ENCODE results near the gene NR4A3. TPM values are rescaled to one million over a fixed set of nuclear protein-coding genes. Genes with fewer than 3 reads are reported as not detected.

The NR4A3 gene
- total RNA-seq, 4 donors from 2014 or later = 0.63 to 1.8 (median 1.3) TPM

DNA sequence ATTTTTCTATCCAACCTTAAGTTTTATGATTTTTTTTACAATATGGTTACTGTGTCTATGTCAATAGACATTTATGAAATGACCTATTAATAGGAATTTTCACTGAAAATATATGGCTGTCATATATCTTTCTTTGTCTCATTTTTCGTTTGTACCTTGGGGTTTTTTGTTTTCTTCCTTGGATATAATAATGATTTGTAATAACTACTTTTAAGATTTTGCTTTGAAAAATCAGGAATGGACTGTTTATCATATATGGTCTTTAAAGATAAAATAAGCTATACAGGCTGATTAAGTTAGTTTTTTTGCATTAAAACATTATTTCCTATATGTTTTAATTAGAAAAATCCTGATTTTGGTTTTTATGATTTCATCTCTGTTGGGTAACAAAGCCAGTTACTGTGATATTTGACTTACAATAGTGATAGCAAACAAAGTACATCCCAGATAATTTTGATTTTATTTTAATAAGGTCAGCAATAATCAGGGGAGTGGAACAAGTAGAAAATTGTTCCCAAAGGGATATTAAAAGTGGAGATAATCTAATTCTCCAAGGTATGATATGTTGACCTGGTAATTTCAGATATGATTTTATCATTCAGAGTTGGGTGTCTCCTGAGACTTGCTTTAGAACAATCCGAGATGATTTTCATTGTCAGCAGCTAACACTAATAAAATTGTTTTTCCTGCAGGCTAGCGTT is 10.3 kb downstream of the NR4A3 start:
- TF ChIP-seq, protein P1, sequence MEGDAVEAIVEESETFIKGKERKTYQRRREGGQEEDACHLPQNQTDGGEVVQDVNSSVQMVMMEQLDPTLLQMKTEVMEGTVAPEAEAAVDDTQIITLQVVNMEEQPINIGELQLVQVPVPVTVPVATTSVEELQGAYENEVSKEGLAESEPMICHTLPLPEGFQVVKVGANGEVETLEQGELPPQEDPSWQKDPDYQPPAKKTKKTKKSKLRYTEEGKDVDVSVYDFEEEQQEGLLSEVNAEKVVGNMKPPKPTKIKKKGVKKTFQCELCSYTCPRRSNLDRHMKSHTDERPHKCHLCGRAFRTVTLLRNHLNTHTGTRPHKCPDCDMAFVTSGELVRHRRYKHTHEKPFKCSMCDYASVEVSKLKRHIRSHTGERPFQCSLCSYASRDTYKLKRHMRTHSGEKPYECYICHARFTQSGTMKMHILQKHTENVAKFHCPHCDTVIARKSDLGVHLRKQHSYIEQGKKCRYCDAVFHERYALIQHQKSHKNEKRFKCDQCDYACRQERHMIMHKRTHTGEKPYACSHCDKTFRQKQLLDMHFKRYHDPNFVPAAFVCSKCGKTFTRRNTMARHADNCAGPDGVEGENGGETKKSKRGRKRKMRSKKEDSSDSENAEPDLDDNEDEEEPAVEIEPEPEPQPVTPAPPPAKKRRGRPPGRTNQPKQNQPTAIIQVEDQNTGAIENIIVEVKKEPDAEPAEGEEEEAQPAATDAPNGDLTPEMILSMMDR (IDR thresholded peaks at IDR 0.05) = no peak
- TF ChIP-seq POLR2A (IDR thresholded peaks at IDR 0.05) = no peak
- DNase-seq (ENCODE audit: low spot score in 2 of 2) = no peak
- H3K4me3 ChIP-seq (ENCODE audit: low read depth, poor library complexity, severe bottlenecking) = no peak overlapping the region
- intact Hi-C loops (cut with DNase I; ENCODE audit: low total_unique reads) = no loop called here
- 84 to 86% methylated on average over 3 of the region's 3 CpGs for WGBS, 2 donors

DNA sequence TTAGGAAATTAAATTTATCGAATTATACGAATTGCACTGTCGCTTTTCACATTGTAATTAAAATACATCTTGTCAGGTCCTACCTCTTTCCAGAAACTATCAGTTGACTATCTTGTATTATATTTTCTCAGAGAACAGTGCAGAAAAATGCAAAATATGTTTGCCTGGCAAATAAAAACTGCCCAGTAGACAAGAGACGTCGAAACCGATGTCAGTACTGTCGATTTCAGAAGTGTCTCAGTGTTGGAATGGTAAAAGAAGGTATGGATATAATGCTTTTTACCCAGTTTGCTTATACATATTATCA is 10.8 kb downstream of the NR4A3 start:
- TF ChIP-seq, protein P1 (IDR thresholded peaks at IDR 0.05) = no peak
- no peak for TF ChIP-seq POLR2A (IDR thresholded peaks at IDR 0.05)
- DNase-seq (ENCODE audit: low spot score in 2 of 2) = no peak
- intact Hi-C loops (cut with DNase I; ENCODE audit: low total_unique reads) = no loop called here
- no peak overlapping the region for H3K4me3 ChIP-seq (ENCODE audit: low read depth, poor library complexity, severe bottlenecking)
- 93% methylated on average over 7 of the region's 7 CpGs for WGBS, 2 donors

DNA sequence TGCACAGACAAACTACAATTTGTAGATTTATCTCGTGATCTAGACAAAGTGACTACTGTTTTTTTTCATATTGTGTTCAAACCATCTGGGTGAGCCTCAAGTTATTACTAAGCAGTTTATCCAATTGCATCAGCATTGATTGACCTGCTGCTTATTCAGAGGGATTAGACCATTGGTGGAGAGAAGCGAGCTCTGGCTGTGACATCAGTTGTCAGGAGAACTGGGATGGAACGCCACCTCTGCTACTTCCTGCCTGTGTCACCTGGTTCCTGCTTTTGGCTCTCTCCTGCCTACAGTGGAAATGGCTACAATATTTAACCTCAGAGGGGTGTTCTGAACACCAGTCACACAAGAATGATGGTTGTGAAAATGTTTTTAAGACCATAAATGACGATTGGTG is 12.1 kb downstream of the NR4A3 start:
- TF ChIP-seq POLR2A (IDR thresholded peaks at IDR 0.05) = no peak
- TF ChIP-seq, protein P1 (IDR thresholded peaks at IDR 0.05) = no peak
- intact Hi-C loops (cut with DNase I; ENCODE audit: low total_unique reads) = no loop called here
- DNase-seq (ENCODE audit: low spot score in 2 of 2) = no peak
- H3K4me3 ChIP-seq (ENCODE audit: low read depth, poor library complexity, severe bottlenecking) = no peak overlapping the region
- WGBS, 2 donors = 87 to 91% methylated on average over 4 of the region's 4 CpGs

DNA sequence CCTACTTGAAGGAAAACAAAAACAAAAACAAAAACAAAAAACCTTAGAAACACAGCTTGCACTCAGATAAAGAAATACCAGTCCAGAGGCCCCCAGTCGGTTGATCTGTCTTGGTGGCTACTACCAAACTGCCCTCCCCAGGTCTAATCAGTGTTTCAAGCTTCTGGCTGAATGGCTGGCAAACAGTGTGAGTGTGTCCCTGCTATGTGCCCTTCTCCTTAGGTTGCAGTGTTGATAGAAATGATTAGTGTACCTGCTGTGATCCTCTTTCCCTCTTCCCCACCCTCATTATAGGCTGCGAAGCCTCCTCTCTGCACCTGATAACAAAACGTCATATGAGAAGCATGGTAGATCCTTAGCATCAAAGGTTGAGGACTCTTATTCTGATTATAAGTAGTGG is 12.8 kb downstream of the NR4A3 start:
- TF ChIP-seq POLR2A (IDR thresholded peaks at IDR 0.05) = no peak
- TF ChIP-seq, protein P1 (IDR thresholded peaks at IDR 0.05) = no peak
- WGBS, 2 donors = 96 to 97% methylated on average over 3 of the region's 3 CpGs
- no peak for DNase-seq (ENCODE audit: low spot score in 2 of 2)
- intact Hi-C loops (cut with DNase I; ENCODE audit: low total_unique reads) = no loop called here
- no peak overlapping the region for H3K4me3 ChIP-seq (ENCODE audit: low read depth, poor library complexity, severe bottlenecking)

DNA sequence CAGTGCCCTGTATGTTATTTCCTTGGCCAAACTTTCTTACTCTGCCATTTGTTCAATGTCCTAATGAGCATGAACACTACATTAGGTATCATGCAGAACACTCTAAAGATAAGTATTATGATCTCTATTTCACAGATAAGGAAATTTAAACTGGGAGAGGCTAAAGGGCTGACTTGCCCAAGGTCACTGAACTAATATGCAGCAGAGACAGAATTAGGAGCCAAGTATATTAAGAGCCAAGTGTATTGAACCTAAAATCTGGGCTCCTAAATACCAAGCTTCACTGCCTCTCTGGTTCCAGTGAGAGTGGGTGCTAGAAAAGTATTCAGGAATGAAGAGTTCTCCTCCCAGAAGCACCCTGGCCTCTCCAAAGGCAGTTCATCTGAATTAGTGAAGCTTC is 13.5 kb downstream of the NR4A3 start:
- H3K4me3 ChIP-seq (ENCODE audit: low read depth, poor library complexity, severe bottlenecking) = no peak overlapping the region
- no peak for TF ChIP-seq POLR2A (IDR thresholded peaks at IDR 0.05)
- TF ChIP-seq, protein P1 (IDR thresholded peaks at IDR 0.05) = no peak
- intact Hi-C loops (cut with DNase I; ENCODE audit: low total_unique reads) = no loop called here
- no peak for DNase-seq (ENCODE audit: low spot score in 2 of 2)

DNA sequence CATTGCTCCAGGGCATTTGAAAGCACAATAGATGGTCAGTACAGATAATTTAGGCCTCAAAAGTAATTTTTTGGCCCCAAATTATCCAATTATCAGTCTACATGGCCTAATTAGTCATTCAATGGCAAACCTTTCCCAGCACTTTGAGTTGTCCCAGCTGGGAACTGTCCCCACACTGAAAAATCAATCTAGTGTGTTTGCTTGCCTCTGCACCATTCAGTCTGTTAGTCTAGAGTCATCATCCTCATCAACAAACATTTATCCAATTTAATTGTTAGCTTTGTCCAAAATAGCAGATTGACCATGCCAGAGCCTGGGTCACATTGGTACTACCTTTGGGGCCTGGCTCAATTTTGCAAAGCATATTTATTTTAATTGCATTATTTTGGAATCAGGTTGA is 13.9 kb downstream of the NR4A3 start:
- intact Hi-C loops (cut with DNase I; ENCODE audit: low total_unique reads) = no loop called here
- no peak overlapping the region for H3K4me3 ChIP-seq (ENCODE audit: low read depth, poor library complexity, severe bottlenecking)
- no peak for TF ChIP-seq POLR2A (IDR thresholded peaks at IDR 0.05)
- TF ChIP-seq, protein P1 (IDR thresholded peaks at IDR 0.05) = no peak
- DNase-seq (ENCODE audit: low spot score in 2 of 2) = no peak

All from lower leg skin (tissue), 4 donors.